ENCODE measurements around the gene ROBO2. TPM values are rescaled to one million over a fixed set of nuclear protein-coding genes. Genes with fewer than 3 reads are reported as not detected.
A peak's percentile ranks its signal among the peaks of the same experiment; 100 is the strongest.

The ROBO2 gene
- total and polyA plus RNA-seq, 2 experiments from 2014 or later = 1.5 to 7.8 TPM

DNA sequence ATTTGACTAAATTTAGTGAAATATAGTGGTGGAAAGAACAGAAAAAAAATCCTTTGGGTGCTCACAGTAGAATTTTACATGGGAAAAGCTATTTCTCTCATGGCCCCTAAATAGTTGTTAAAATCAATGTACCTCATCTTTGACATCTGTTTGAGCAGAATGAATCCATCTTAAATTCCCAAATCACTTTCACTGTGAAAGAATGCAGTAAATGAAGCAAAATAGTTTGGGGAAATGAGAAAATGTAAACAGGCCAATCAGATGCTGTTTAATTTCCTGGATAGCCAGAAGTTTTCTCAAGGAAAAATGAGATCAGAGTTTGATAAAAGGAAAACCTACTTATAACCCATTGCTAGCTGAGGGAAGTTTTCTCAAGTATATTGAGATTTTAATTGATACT is 406.9 kb downstream of the ROBO2 start (continued):
- TF ChIP-seq, protein P1, sequence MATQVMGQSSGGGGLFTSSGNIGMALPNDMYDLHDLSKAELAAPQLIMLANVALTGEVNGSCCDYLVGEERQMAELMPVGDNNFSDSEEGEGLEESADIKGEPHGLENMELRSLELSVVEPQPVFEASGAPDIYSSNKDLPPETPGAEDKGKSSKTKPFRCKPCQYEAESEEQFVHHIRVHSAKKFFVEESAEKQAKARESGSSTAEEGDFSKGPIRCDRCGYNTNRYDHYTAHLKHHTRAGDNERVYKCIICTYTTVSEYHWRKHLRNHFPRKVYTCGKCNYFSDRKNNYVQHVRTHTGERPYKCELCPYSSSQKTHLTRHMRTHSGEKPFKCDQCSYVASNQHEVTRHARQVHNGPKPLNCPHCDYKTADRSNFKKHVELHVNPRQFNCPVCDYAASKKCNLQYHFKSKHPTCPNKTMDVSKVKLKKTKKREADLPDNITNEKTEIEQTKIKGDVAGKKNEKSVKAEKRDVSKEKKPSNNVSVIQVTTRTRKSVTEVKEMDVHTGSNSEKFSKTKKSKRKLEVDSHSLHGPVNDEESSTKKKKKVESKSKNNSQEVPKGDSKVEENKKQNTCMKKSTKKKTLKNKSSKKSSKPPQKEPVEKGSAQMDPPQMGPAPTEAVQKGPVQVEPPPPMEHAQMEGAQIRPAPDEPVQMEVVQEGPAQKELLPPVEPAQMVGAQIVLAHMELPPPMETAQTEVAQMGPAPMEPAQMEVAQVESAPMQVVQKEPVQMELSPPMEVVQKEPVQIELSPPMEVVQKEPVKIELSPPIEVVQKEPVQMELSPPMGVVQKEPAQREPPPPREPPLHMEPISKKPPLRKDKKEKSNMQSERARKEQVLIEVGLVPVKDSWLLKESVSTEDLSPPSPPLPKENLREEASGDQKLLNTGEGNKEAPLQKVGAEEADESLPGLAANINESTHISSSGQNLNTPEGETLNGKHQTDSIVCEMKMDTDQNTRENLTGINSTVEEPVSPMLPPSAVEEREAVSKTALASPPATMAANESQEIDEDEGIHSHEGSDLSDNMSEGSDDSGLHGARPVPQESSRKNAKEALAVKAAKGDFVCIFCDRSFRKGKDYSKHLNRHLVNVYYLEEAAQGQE (IDR thresholded peaks at IDR 0.05; ENCODE audit: unreplicated experiment) = no peak
- no peak for TF ChIP-seq JUNB (IDR thresholded peaks at IDR 0.05; ENCODE audit: unreplicated experiment)
- TF ChIP-seq EZH2 (IDR thresholded peaks at IDR 0.05; ENCODE audit: low read depth, unreplicated experiment) = no peak
- no peak for TF ChIP-seq STAT1 (IDR thresholded peaks at IDR 0.05; ENCODE audit: unreplicated experiment)
- TF ChIP-seq, protein P2, sequence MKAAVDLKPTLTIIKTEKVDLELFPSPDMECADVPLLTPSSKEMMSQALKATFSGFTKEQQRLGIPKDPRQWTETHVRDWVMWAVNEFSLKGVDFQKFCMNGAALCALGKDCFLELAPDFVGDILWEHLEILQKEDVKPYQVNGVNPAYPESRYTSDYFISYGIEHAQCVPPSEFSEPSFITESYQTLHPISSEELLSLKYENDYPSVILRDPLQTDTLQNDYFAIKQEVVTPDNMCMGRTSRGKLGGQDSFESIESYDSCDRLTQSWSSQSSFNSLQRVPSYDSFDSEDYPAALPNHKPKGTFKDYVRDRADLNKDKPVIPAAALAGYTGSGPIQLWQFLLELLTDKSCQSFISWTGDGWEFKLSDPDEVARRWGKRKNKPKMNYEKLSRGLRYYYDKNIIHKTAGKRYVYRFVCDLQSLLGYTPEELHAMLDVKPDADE (IDR thresholded peaks at IDR 0.05) = no peak
- TF ChIP-seq, protein P3, sequence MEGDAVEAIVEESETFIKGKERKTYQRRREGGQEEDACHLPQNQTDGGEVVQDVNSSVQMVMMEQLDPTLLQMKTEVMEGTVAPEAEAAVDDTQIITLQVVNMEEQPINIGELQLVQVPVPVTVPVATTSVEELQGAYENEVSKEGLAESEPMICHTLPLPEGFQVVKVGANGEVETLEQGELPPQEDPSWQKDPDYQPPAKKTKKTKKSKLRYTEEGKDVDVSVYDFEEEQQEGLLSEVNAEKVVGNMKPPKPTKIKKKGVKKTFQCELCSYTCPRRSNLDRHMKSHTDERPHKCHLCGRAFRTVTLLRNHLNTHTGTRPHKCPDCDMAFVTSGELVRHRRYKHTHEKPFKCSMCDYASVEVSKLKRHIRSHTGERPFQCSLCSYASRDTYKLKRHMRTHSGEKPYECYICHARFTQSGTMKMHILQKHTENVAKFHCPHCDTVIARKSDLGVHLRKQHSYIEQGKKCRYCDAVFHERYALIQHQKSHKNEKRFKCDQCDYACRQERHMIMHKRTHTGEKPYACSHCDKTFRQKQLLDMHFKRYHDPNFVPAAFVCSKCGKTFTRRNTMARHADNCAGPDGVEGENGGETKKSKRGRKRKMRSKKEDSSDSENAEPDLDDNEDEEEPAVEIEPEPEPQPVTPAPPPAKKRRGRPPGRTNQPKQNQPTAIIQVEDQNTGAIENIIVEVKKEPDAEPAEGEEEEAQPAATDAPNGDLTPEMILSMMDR (conservative IDR thresholded peaks at IDR 0.05; ENCODE audit: low read depth in 2 of 2) = no peak
- TF ChIP-seq EZH2phosphoT487 (IDR thresholded peaks at IDR 0.05; ENCODE audit: unreplicated experiment) = no peak

DNA sequence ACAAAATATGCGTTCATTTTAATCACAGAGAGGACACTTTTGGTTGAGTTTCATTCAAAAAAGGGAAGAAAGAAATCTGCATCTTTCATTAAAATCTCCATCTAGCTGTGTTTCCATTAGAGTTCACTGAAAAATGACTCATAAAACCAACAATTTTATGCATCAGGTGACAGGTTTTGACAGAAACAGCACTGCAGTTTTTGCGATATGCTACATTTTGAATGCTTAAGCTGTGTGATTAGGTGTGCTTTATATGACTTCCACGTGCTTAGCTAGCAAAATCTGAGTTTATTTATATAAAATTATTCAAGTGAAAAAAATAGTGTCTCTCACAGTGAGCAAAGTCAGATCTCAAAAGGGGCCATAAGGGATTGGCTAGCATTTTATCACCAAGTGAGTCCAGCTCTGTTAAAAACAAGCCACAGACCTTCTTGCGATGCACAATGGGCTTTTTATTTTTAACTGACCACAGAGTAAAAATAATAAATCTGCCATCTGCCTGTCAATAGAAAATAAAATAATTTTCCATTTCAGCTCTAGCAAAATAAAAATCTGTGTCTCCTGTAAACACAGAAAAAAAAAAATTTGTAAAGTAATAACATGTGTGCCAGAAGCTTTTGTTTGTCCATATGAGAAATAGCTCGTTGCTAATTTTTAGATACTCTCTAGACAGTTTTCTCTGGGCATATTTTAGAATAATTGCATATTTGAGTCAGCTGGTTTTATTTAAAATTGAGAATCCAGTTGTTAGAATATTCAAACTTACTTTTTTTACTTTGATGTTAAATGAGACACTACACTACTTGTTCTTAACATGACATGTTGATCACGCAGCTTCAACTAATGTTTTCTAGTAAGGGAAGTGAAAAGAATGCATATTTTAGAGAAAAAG is 409.8 kb downstream of the ROBO2 start:
- no peak overlapping the region for H3K4me2 ChIP-seq

More for the DNA sequence above, 409.8 kb downstream of the ROBO2 start:
- Histone ChIP-seq H3K4me1 (ENCODE audit: insufficient read depth) (no peaks in the 10 kb centered on the region), H3K36me3 (ENCODE audit: insufficient read depth) (no peaks in the 10 kb centered on the region), H3K4me3 (no peak overlapping the region), H3F3A (replicated peaks; ENCODE audit: low read depth) (no peaks in the 10 kb centered on the region), H3K79me2 (replicated peaks; ENCODE audit: insufficient read depth) (no peaks in the 10 kb centered on the region), H3K27ac (ENCODE audit: low read depth) (no peak overlapping the region), H4K20me1 (replicated peaks; ENCODE audit: insufficient read depth) (no peaks in the 10 kb centered on the region), H2AFZ (no peak overlapping the region), H3K9me2 (ENCODE audit: insufficient read depth) (no peaks in the 10 kb centered on the region), H3K27me3 (ENCODE audit: insufficient read depth) (no peaks in the 10 kb centered on the region)
- H3K4me3 Mint-ChIP-seq = no peak overlapping the region
- peak overlapping the region; percentile 56; the same call in 1 of the 2 replicates for H3K27ac Mint-ChIP-seq
- no peaks in the 10 kb centered on the region for H3K27me3 Mint-ChIP-seq (ENCODE audit: insufficient read depth, low read depth, poor library complexity)
- TF ChIP-seq ZNF114 (CRISPR knock-in tag; IDR thresholded peaks at IDR 0.05) (no peak), ZNF331 (CRISPR knock-in tag; IDR thresholded peaks at IDR 0.05; ENCODE audit: low read depth) (no peak)
- H3K9me3 Mint-ChIP-seq = no peaks in the 10 kb centered on the region
- H3K4me1 Mint-ChIP-seq = peaks cover 13% of the 10 kb centered on the region; the same call in 2 of the 3 replicates
- H3K36me3 Mint-ChIP-seq (ENCODE audit: low read depth) = no peaks in the 10 kb centered on the region
- DNase-seq (ENCODE audit: low spot score) (no peak), ATAC-seq (no peak)
